ENCODE data around the gene RAB5B.

DNA sequence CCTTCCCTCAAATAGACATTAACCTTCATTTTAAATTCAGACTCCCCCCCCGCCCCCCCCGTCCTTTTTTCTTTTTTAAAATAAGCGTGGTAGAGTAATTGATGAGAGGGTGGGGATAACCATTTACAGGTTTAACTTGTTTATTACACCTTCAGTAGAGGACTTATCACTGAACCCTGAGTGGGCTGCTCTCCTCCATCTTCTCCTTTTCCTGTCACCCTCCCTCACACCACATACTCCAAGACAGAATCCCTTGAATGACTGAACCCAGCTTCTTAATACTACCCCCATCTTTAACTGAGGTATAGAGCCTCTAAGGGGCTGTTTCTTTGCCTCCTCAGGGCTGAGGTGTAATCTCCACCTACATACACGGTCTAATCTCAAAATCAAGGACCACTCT is 43.3 kb downstream of the RAB5B start:
- no peak for TF ChIP-seq EZH2 (IDR thresholded peaks at IDR 0.05; ENCODE audit: borderline replicate concordance, low read depth, low read length, poor library complexity, severe bottlenecking)
- no peak for TF ChIP-seq CTCF (conservative IDR thresholded peaks at IDR 0.05; ENCODE audit: low read depth, low read length)

Data from A673 (cell line).